PC-9 (cell line): Measurements from ENCODE around the gene LIAS.
"Not testable (repeated sequence)": the region's sequence is repeated elsewhere in the genome, so short reads cannot be mapped to it uniquely, and the experiment has no call there.

Experiments
- EZH2 ChIP-seq: fragments of 200-600 bp; sonication (generic); IDR thresholded peaks from 2 replicates; pipeline ENCODE4 v1.8.0; 2017; ENCODE audit warnings: antibody characterized with exemption, low read depth
- TF ChIP-seq, protein P1 (sequence below): fragments of 200-600 bp; sonication (generic); conservative IDR thresholded peaks from 2 replicates; pipeline ENCODE4 v1.6.1; 2017; ENCODE audit warnings: mixed run types, antibody characterized with exemption, mild to moderate bottlenecking, moderate library complexity

DNA sequence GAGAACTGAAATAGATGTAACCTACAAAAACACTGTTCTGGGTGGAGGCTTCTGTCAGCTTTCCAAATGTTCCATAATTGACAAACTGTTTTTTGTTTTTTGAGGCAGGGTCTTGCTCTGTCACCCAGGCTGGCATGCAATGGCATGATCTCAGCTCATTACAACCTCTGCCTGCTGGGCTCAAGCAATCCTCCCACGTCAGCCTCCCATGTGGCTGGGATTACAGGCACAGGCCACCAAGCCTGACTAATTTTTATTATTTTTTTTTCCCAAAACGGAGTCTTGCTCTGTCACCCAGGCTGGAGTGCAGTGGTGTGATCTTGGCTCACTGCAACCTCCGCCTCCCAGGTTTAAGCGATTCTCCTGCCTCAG lies 43.8 kb downstream of the LIAS start:
- TF ChIP-seq, protein P1, sequence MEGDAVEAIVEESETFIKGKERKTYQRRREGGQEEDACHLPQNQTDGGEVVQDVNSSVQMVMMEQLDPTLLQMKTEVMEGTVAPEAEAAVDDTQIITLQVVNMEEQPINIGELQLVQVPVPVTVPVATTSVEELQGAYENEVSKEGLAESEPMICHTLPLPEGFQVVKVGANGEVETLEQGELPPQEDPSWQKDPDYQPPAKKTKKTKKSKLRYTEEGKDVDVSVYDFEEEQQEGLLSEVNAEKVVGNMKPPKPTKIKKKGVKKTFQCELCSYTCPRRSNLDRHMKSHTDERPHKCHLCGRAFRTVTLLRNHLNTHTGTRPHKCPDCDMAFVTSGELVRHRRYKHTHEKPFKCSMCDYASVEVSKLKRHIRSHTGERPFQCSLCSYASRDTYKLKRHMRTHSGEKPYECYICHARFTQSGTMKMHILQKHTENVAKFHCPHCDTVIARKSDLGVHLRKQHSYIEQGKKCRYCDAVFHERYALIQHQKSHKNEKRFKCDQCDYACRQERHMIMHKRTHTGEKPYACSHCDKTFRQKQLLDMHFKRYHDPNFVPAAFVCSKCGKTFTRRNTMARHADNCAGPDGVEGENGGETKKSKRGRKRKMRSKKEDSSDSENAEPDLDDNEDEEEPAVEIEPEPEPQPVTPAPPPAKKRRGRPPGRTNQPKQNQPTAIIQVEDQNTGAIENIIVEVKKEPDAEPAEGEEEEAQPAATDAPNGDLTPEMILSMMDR, result not testable (repeated sequence)
- not testable (repeated sequence) for TF ChIP-seq EZH2
